ENCODE data around the gene WDR20. TPM values are rescaled to one million over a fixed set of nuclear protein-coding genes. Genes with fewer than 3 reads are reported as not detected.

The WDR20 gene
- total RNA-seq, 1 donor from 2014 or later: 26.2 TPM

- H3K27me3 ChIP-seq (ENCODE audit: low read depth): no peaks in the 10 kb centered on the region
- H3K9me3 ChIP-seq: no peaks in the 10 kb centered on the region
- intact Hi-C loops (cut with DNase I): no loop called here
- no peaks in the 10 kb centered on the region for H3K4me1 ChIP-seq
- no peak overlapping the region for H3K27ac ChIP-seq
- ATAC-seq: no peak
- no peak for TF ChIP-seq CTCF (IDR thresholded peaks at IDR 0.05)
- no peak overlapping the region for H3K4me3 ChIP-seq
- DNase-seq: no peak
- peaks cover 24% of the 10 kb centered on the region for H3K36me3 ChIP-seq
Observed at GRCh38 chr14:102225386-102225785, 85.7 kb downstream of the WDR20 start.

- Histone ChIP-seq H3K4me3 (no peak overlapping the region), H3K27ac (no peak overlapping the region), H3K27me3 (ENCODE audit: low read depth) (no peaks in the 10 kb centered on the region), H3K4me1 (no peaks in the 10 kb centered on the region), H3K36me3 (peaks cover 27% of the 10 kb centered on the region), H3K9me3 (no peaks in the 10 kb centered on the region)
- ATAC-seq (no peak), DNase-seq (no peak)
- no peak for TF ChIP-seq CTCF (IDR thresholded peaks at IDR 0.05)
- intact Hi-C loops (cut with DNase I): no loop called here
Observed at GRCh38 chr14:102225936-102226335, 86.2 kb downstream of the WDR20 start.

GRCh38 chr14:102226356-102227125 is 86.8 kb downstream of the WDR20 start:
- Histone ChIP-seq H3K27ac (no peak overlapping the region), H3K9me3 (no peaks in the 10 kb centered on the region), H3K27me3 (ENCODE audit: low read depth) (no peaks in the 10 kb centered on the region), H3K36me3 (peaks cover 29% of the 10 kb centered on the region), H3K4me3 (no peak overlapping the region), H3K4me1 (no peaks in the 10 kb centered on the region)
- ATAC-seq (no peak), DNase-seq (no peak)
- TF ChIP-seq CTCF (IDR thresholded peaks at IDR 0.05): no peak
- intact Hi-C loops (cut with DNase I): no loop called here

- ATAC-seq (no peak), DNase-seq (no peak)
- H3K27me3 ChIP-seq (ENCODE audit: low read depth): no peaks in the 10 kb centered on the region
- no peak for TF ChIP-seq CTCF (IDR thresholded peaks at IDR 0.05)
- peaks cover 25% of the 10 kb centered on the region for H3K36me3 ChIP-seq
- no peaks in the 10 kb centered on the region for H3K4me1 ChIP-seq
- intact Hi-C loops (cut with DNase I): no loop called here
- no peaks in the 10 kb centered on the region for H3K9me3 ChIP-seq
- no peak overlapping the region for H3K4me3 ChIP-seq
- H3K27ac ChIP-seq: no peak overlapping the region
Observed at GRCh38 chr14:102227184-102227964, 87.7 kb downstream of the WDR20 start.

- no peaks in the 10 kb centered on the region for H3K27me3 ChIP-seq (ENCODE audit: low read depth)
- H3K9me3 ChIP-seq: no peaks in the 10 kb centered on the region
- ATAC-seq (no peak), DNase-seq (no peak)
- TF ChIP-seq CTCF (IDR thresholded peaks at IDR 0.05): no peak
- H3K36me3 ChIP-seq: peaks cover 30% of the 10 kb centered on the region
- H3K27ac ChIP-seq: no peak overlapping the region
- intact Hi-C loops (cut with DNase I): no loop called here
- no peaks in the 10 kb centered on the region for H3K4me1 ChIP-seq
- no peak overlapping the region for H3K4me3 ChIP-seq
Observed at GRCh38 chr14:102229071-102229738, 89.5 kb downstream of the WDR20 start.
